ENCODE results near the gene MEPE.
"Not testable (repeated sequence)": the region's sequence is repeated elsewhere in the genome, so short reads cannot be mapped to it uniquely, and the experiment has no call there.

The MEPE gene

GRCh38 chr4:87882861-87883260, 50.1 kb downstream of the MEPE start:
- no peak for DNase-seq (ENCODE audit: low read depth in 2 of 2)

GRCh38 chr4:87884976-87885549, 52.3 kb downstream of the MEPE start:
- DNase-seq (ENCODE audit: low read depth in 2 of 2), result no peak

GRCh38 chr4:87886083-87886482, 53.3 kb downstream of the MEPE start:
- no peak for DNase-seq (ENCODE audit: low read depth in 2 of 2)

- DNase-seq (ENCODE audit: low read depth in 2 of 2), result not testable (repeated sequence)
These were observed 58.0 kb downstream of the MEPE start for GRCh38 chr4:87890753-87891152.

- peak in 1 of 2 experiments; percentile 20 for DNase-seq (ENCODE audit: low read depth in 2 of 2)
These were observed 63.3 kb downstream of the MEPE start for GRCh38 chr4:87895964-87896621.
